ENCODE results near the gene RNF169. TPM values are rescaled to one million over a fixed set of nuclear protein-coding genes. Genes with fewer than 3 reads are reported as not detected.

Gene RNF169
- total and polyA plus RNA-seq, 8 donors: 19.4 to 23.6 (median 22.2) TPM

GRCh38 chr11:74860743-74861142 lies 112.1 kb downstream of the RNF169 start:
- H3K27me3 ChIP-seq: no peaks in the 10 kb centered on the region
- no peaks in the 10 kb centered on the region for H3K4me1 ChIP-seq
- peaks cover 0 to 89% of the 10 kb centered on the region in 2 donors for H3K36me3 ChIP-seq
- no peak for TF ChIP-seq CTCF (IDR thresholded peaks at IDR 0.05)
- no peak for DNase-seq
- no peak for ATAC-seq
- H3K4me3 ChIP-seq: no peak overlapping the region
- peaks cover 0 to 33% of the 10 kb centered on the region in 2 donors for H3K9me3 ChIP-seq
- intact Hi-C loops (cut with DNase I): no loop called here
- no peak overlapping the region for H3K27ac ChIP-seq

- Histone ChIP-seq H3K27me3 (no peaks in the 10 kb centered on the region), H3K4me3 (no peak overlapping the region), H3K4me1 (no peaks in the 10 kb centered on the region), H3K36me3 (peaks cover 0 to 95% of the 10 kb centered on the region in 2 donors), H3K27ac (no peak overlapping the region), H3K9me3 (peaks cover 10 to 59% of the 10 kb centered on the region in 2 donors)
- DNase-seq (no peak), ATAC-seq (no peak)
- no peak for TF ChIP-seq CTCF (IDR thresholded peaks at IDR 0.05)
- intact Hi-C loops (cut with DNase I): no loop called here
These were observed 114.8 kb downstream of the RNF169 start for GRCh38 chr11:74863410-74863809.

GRCh38 chr11:74866557-74866956 lies 117.9 kb downstream of the RNF169 start:
- no peak overlapping the region for H3K27ac ChIP-seq
- peaks cover 0 to 93% of the 10 kb centered on the region in 2 donors for H3K36me3 ChIP-seq
- no peaks in the 10 kb centered on the region for H3K27me3 ChIP-seq
- no peak overlapping the region for H3K4me3 ChIP-seq
- H3K9me3 ChIP-seq: peaks cover 10 to 76% of the 10 kb centered on the region in 2 donors
- no peaks in the 10 kb centered on the region for H3K4me1 ChIP-seq
- ATAC-seq (no peak), DNase-seq (no peak)
- TF ChIP-seq CTCF (IDR thresholded peaks at IDR 0.05): no peak
- intact Hi-C loops (cut with DNase I): no loop called here

GRCh38 chr11:74870485-74870884 lies 121.8 kb downstream of the RNF169 start:
- peaks cover 10 to 97% of the 10 kb centered on the region in 2 donors for H3K9me3 ChIP-seq
- intact Hi-C loops (cut with DNase I): no loop called here
- no peak overlapping the region for H3K27ac ChIP-seq
- H3K27me3 ChIP-seq: no peaks in the 10 kb centered on the region
- H3K4me3 ChIP-seq: no peak overlapping the region
- peak in 1 of 2 donors; percentile 16 for TF ChIP-seq CTCF (IDR thresholded peaks at IDR 0.05)
- ATAC-seq (peak; percentile 81), DNase-seq (no peak)
- no peaks in the 10 kb centered on the region for H3K4me1 ChIP-seq
- H3K36me3 ChIP-seq: peaks cover 0 to 93% of the 10 kb centered on the region in 2 donors

- intact Hi-C loops (cut with DNase I): no loop called here
- no peak for DNase-seq
These were observed 122.4 kb downstream of the RNF169 start for GRCh38 chr11:74871037-74871436.

More at GRCh38 chr11:74871037-74871436, 122.4 kb downstream of the RNF169 start:
- H3K4me3 ChIP-seq: no peak overlapping the region
- no peak for ATAC-seq
- no peak overlapping the region for H3K27ac ChIP-seq
- H3K27me3 ChIP-seq: no peaks in the 10 kb centered on the region
- no peaks in the 10 kb centered on the region for H3K4me1 ChIP-seq
- peaks cover 7 to 97% of the 10 kb centered on the region in 2 donors for H3K9me3 ChIP-seq
- H3K36me3 ChIP-seq: peaks cover 0 to 93% of the 10 kb centered on the region in 2 donors
- TF ChIP-seq CTCF (IDR thresholded peaks at IDR 0.05): no peak

Measured in left lung (tissue), 10 donors.